Measurements from ENCODE around the gene NUP62. TPM values are rescaled to one million over a fixed set of nuclear protein-coding genes. Genes with fewer than 3 reads are reported as not detected.
"Not testable (repeated sequence)": the region's sequence is repeated elsewhere in the genome, so short reads cannot be mapped to it uniquely, and the experiment has no call there.

NUP62 gene
- total and polyA plus RNA-seq, 2 of the 4 experiments (the other 2 are of a cell fraction): 21.3 to 29.7 TPM

DNA sequence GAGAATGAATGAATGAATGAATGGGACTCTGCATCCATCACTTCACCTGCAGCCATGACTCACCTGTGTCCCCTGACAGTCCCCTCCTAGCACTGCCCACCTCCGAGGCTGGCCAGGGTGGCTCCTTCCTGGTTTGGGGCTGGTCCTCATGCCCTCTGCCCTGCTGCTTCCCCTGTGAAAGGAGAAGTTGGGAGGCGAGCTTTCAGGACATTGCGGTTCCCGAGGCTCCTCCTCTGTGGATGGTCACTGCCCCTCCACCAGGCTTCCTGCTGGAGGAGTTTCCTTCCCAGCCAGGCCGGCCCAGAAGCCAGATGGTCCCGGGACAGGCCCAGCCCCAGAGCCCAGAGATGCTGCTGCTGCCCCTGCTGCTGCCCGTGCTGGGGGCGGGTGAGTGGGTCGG is 40.1 kb upstream of the NUP62 start:
- dilution Hi-C loops (cut with HindIII; ENCODE audit: low sequenced_read_pairs, unreplicated experiment); H4K20me1 ChIP-seq (ENCODE audit: insufficient read depth, low read length); H3K9me1 ChIP-seq (ENCODE audit: insufficient read depth, low read length); H3K4ac ChIP-seq (ENCODE audit: low read depth, low read length); H3K27me3 ChIP-seq (ENCODE audit: control insufficient read depth, insufficient read depth, low read length); H3K79me1 ChIP-seq (ENCODE audit: low read depth in 1 of 2, low read length in 2 of 2); CTCF ChIA-PET; H3K9ac ChIP-seq (ENCODE audit: low read depth, low read length); DNase-seq; POLR2A ChIA-PET (ENCODE audit: unreplicated experiment); H3K4me3 ChIP-seq (ENCODE audit: insufficient read depth, low read depth, low read length); intact Hi-C loops (cut with micrococcal nuclease); H3K56ac ChIP-seq (ENCODE audit: extremely low read depth, insufficient read depth, low read length); H3K4me1 ChIP-seq (ENCODE audit: control insufficient read depth, insufficient read depth, low read length); H2BK120ac ChIP-seq (ENCODE audit: low read depth, low read length); H2AK5ac ChIP-seq (ENCODE audit: low read depth, low read length); H4K91ac ChIP-seq (ENCODE audit: insufficient read depth, low read depth, low read length); H4K5ac ChIP-seq (ENCODE audit: low read depth, low read length); in situ Hi-C loops (cut with MboI; ENCODE audit: low sequenced_read_pairs); H3K9me3 ChIP-seq (ENCODE audit: control insufficient read depth, insufficient read depth, low read length); BruUV-seq (replicated peaks); H2BK20ac ChIP-seq (ENCODE audit: low read depth, low read length); H2BK5ac ChIP-seq (ENCODE audit: low read depth, low read length, poor library complexity, severe bottlenecking); H3K36me3 ChIP-seq (ENCODE audit: control insufficient read depth, insufficient read depth, low read length); H2BK15ac ChIP-seq (ENCODE audit: low read depth, low read length); H3K23ac ChIP-seq (ENCODE audit: low read depth, low read length); ATAC-seq (ENCODE audit: low read depth); H2AFZ ChIP-seq (replicated peaks; ENCODE audit: low read length, poor library complexity); H3K14ac ChIP-seq (replicated peaks; ENCODE audit: low read depth, low read length); H2AK9ac ChIP-seq (replicated peaks; ENCODE audit: low read depth, low read length, poor library complexity); H4K8ac ChIP-seq (ENCODE audit: low read depth in 2 of 2, low read length in 2 of 2); H3K18ac ChIP-seq (ENCODE audit: low read depth, low read length); H3K4me2 ChIP-seq (ENCODE audit: low read depth, low read length); H3K27ac ChIP-seq (ENCODE audit: insufficient read depth, low read length): not testable (repeated sequence)
- WGBS, 2 experiments (ENCODE audit: extremely low coverage in 2 of 2, insufficient read length in 1 of 2): no CpG with 5 or more reads among the region's 9 CpGs
